GM20431 (cell line): Measurements from ENCODE around the gene PAMR1.

ENCODE experiments used
- in situ Hi-C: fragments of 300-500 bp; cut with MseI, MboI; formaldehyde crosslinking; loops from one replicate; pipeline ENCODE4 v1.15.0; 2020; ENCODE audit warnings: low sequenced_read_pairs; ENCODE audit not compliant: unreplicated experiment

PAMR1 gene

DNA sequence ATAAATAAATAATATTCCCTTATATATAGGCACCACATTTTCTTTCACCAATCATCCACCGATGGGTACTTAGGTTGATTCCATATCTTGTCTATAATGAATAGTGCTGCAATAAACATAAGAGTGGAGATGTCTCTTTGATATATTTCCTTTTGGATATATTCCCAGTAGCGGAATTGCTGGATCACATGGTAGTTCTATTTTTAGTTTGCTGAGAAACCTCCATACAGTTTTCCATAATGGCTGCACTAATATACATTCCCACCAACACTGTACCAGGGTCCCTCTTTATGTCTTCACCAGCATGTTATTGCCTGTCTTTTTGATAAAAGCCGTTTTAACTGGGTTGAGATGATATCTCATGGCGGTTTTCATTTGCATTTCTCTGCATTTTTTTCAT, 23.6 kb downstream of the PAMR1 start:
- in situ Hi-C loops: no loop called here

DNA sequence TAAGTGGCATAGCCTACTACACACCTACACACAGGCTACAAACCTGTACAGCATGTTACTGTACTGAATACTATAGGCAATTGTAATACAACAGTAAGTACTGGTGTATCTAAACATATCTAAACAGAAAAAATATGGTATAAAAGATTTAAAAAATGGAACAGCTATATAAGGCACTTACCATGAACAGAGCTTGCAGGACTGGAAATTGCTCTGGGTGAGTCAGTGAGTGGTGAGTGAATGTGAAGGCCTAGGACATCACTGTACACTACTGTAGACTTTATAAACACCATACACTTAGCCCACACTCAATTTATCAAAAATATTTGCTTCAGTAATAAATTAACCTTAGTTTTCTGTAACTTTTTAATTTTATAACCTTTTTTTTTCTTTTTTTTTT, 24.7 kb downstream of the PAMR1 start:
- in situ Hi-C loops: no loop called here

- in situ Hi-C loops: no loop called here
Observed at GRCh38 chr11:35496416-35496815, 29.0 kb downstream of the PAMR1 start.

DNA sequence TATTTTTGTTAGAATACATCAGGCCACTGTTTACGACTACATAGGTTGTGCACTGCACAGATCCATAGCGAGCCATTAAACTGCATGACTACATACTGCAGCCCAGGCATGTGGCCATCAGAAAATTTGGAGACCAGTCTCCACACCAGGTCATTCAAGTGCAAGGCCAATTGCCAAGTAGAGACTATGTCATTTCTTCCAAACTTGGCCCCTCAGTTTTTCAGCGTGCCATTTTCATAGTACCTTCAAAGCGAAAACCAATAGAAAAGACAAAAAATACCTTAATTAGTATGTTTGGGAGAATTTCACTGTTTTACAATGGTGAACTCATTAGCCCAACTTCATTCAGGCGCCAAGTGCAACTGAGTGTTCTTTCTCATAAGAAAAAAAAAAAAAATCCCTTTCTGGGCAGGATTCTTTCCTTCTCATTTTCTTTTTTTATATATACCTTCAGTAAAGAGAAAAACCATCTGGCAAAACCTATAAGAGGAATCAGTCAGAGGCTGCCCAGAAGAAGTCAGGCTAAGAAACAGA, 30.4 kb downstream of the PAMR1 start:
- in situ Hi-C loops: no loop called here

- in situ Hi-C loops: no loop called here
Observed at GRCh38 chr11:35491231-35491871, 34.1 kb downstream of the PAMR1 start.

- in situ Hi-C loops: no loop called here
Observed at GRCh38 chr11:35488117-35488516, 37.3 kb downstream of the PAMR1 start.

DNA sequence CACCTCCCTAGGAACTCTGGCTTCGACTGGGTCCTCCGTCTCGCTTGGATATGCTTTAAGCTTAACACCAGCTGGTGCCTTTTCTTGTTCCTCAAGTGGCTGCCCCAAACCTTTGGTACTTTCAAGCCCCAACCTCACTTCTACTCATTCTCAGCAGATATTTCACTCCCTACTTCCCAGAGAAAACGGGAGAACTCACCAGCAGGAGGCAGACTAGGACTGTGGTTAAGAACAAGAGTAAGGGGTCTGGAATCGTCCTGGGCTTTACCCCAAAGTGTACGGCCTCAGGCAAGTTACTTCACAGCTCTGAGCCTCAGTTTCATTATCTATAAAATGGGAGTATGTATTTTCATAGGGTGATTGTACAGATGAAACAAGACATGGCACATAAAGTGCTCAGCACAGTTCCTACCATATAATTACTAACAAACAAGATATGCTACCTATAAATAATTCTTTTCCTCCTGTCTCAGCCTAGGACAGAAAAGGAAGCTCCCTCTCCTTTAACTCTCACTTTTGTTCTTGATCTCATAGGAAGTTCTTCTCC, 37.8 kb downstream of the PAMR1 start:
- in situ Hi-C loops: no loop called here

DNA sequence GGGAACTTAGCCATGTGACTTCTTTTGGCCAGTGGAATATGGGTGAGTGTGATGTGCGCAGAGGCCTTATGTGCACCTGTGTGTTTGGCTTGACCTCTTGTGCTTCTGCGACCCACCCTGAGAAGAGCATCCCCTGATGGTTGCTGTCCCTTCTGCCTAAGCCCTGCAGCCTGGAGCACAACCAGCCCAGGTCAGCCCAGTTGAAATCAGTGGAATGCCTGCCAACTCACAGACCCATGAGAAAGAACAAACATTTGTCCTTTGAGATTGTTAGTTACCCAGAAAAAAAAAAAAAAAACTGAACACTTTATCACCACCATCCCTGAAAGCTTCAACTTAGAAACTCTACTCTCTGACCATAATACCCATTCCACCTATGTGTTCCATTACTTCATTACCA, 38.5 kb downstream of the PAMR1 start:
- in situ Hi-C loops: no loop called here

- in situ Hi-C loops: no loop called here
Observed at GRCh38 chr11:35486446-35486845, 39.0 kb downstream of the PAMR1 start.

- in situ Hi-C loops: no loop called here
Observed at GRCh38 chr11:35485656-35486322, 39.6 kb downstream of the PAMR1 start.

DNA sequence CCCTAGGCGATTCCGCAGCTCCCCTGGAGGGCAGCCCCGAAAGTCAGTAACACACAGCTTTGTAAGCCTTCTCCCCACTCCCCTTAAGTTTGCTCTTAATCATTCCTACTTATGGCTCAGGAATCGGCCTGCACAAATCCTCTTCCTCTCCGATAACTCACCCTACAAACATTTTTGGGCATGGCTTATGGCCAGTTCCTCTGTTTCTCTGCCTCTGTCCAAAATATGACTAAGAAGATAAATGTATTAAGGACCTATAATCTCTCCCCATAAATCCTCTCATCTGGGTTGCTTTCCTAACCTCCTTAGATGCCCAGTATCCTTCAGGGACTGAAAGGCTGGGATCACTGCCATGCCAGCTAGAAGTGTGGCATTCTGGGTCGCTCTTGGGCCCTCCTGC, 41.0 kb downstream of the PAMR1 start:
- in situ Hi-C loops: no loop called here

DNA sequence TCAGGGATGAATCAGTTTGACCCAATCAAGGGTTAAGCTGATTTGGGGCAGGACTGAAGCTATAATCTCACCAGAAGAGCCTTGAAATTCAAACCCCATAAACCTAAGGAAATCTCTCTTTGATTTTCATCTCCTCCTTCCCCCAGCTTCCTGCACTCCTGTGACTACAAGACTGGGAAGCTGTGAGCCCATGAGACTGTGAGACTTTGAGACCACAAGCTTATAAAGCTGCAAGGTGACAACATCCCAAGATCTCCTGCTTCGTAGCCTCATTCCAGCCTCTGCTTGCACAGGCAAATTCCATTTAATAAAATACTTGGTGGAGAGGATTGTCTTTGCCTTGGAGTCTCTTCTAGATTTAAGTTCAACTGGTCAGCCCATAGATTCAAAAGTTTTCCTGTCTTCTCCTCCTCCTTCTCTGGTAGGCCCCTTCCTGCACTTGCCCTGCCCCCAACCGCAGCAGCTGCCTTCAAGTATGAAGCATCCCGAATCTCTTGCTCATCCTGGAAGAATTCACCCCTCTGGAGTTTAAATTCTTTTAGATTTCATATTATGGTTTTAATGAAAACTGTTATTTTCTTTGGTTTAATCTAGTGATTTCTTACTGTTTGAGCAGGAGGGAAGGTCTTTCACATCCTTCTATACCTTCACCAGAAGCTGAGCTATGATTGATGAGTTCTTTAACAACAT, 42.1 kb downstream of the PAMR1 start:
- in situ Hi-C loops: no loop called here

DNA sequence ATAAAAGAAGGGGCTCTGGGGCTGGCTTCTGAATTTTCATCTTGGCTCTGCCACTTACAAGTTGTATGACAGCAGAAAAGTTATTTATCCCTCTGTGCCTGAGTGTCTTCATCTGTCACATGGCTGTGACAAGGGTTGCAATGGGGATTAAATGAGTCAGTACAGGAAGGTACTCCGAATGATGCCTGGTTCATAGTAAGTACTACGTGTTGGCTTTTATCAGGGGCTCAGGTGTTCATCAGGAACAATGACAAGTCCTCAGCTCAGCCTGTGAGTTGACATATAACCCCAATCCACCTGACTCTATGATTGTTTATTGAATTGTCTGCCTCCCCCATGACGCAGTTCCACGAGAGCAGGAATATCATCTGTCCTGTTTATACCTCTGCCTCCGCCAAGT, 45.7 kb downstream of the PAMR1 start:
- in situ Hi-C loops: no loop called here

- in situ Hi-C loops: no loop called here
Observed at GRCh38 chr11:35478471-35479091, 46.8 kb downstream of the PAMR1 start.

DNA sequence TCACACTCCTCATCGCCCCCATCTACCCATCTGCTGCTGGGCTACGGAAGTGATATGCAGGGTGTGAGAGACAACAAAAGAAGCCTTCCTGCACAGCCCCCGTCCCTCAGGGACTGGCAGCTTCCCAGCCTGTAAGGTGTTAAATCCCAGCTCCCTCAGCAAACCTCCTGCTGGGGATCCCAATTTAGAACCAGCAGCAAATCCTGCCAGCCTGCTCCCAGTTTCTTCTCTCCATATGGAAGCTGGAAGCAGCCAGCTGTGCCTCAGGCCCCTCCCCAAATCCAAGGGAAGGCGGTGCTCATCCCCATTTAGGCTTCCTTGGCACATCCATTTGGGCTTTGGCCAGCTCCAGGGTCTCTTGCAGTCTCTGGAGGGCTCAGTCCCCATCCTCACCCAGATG, 47.5 kb downstream of the PAMR1 start:
- in situ Hi-C loops: no loop called here

- in situ Hi-C loops: no loop called here
Observed at GRCh38 chr11:35474688-35475087, 50.7 kb downstream of the PAMR1 start.

- in situ Hi-C loops: no loop called here
Observed at GRCh38 chr11:35473795-35474374, 51.5 kb downstream of the PAMR1 start.

GRCh38 chr11:35470616-35471015, 54.8 kb downstream of the PAMR1 start:
- in situ Hi-C loops: no loop called here

GRCh38 chr11:35466058-35466457, 59.4 kb downstream of the PAMR1 start:
- in situ Hi-C loops: no loop called here

DNA sequence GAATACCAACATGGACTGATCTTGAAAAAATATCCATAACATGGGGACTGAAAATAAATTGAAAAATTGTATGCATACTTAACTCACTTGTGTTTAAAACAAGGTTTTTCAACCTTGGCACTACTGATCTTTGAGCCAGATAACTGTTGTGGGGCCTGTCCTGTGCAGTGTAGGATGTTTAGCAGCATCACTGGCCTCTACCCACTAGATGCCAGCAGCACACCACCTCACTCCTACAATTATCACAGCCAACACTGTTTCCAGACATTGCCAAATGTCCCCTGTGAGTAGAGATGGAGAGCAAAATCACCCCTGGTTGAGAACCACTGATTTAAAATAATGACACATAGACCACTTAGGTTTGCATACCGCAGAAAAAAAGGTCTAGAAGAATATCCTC, 61.1 kb downstream of the PAMR1 start:
- in situ Hi-C loops: no loop called here
